Measurements from ENCODE around the gene PSMC4. TPM values are rescaled to one million over a fixed set of nuclear protein-coding genes. Genes with fewer than 3 reads are reported as not detected.
"Not testable (repeated sequence)": the region's sequence is repeated elsewhere in the genome, so short reads cannot be mapped to it uniquely, and the experiment has no call there.

PSMC4 gene
- total RNA-seq, 1 donor from 2014 or later = 162 TPM

DNA sequence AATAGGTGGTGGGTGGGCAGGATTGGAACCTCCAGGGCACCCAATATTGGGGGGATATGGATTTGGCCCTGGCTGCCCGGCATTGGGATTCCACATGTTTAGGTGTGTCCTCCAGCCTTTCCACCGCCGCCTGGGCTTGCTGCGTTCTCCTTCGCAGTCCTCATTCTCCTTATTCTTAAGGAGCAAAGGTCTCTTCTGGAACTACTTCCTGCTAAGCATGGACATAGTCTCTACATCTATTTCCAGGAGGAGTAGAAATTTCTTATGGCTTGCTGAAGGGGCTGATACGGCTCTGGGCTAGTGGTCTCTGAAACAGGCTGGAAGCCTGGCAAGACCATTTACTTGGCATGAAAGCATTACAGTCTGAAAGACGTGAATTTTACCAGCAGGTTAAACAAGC, 27.4 kb upstream of the PSMC4 start:
- intact Hi-C loops (cut with micrococcal nuclease) = no loop called here

- intact Hi-C loops (cut with micrococcal nuclease) = no loop called here
Observed at GRCh38 chr19:39946532-39946931, 24.4 kb upstream of the PSMC4 start.

GRCh38 chr19:39949026-39949747, 21.8 kb upstream of the PSMC4 start:
- intact Hi-C loops (cut with micrococcal nuclease) = no loop called here

GRCh38 chr19:39951065-39951650, 19.8 kb upstream of the PSMC4 start:
- intact Hi-C loops (cut with micrococcal nuclease) = no loop called here

GRCh38 chr19:39951686-39952085, 19.3 kb upstream of the PSMC4 start:
- intact Hi-C loops (cut with micrococcal nuclease) = loop anchor here (2.0 kb wide), 1 partner anchor 15 kb away; no protein-coding TSS in a partner anchor

GRCh38 chr19:39953915-39954314, 17.1 kb upstream of the PSMC4 start:
- intact Hi-C loops (cut with micrococcal nuclease) = loop anchor here (1.0 to 2.0 kb wide), 3 partner anchors 10 to 17 kb away; no protein-coding TSS in a partner anchor

DNA sequence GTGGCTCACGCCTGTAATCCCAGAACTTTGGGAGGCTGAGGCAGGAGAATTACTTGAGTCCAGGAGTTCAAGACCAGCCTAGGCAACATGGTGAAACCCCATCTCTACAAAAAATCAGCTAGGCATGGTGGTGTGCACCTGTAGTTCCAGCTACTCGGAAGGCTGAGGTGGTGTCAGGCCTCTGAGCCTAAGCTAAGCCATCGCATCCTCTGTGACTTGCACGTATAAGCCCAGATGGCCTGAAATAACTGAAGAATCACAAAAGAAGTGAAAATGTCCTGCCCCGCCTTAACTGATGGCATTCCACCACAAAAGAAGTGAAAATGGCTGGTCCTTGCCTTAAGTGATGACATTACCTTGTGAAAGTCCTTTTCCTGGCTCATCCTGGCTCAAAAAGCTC, 13.1 kb upstream of the PSMC4 start:
- intact Hi-C loops (cut with micrococcal nuclease) = not testable (repeated sequence)

- intact Hi-C loops (cut with micrococcal nuclease) = loop anchor here (1.0 kb wide), 1 partner anchor 11 kb away; no protein-coding TSS in a partner anchor
Observed at GRCh38 chr19:39958942-39959341, 12.0 kb upstream of the PSMC4 start.

GRCh38 chr19:39959407-39959806, 11.6 kb upstream of the PSMC4 start:
- intact Hi-C loops (cut with micrococcal nuclease) = loop anchor here (1.0 kb wide), 1 partner anchor 11 kb away; no protein-coding TSS in a partner anchor

DNA sequence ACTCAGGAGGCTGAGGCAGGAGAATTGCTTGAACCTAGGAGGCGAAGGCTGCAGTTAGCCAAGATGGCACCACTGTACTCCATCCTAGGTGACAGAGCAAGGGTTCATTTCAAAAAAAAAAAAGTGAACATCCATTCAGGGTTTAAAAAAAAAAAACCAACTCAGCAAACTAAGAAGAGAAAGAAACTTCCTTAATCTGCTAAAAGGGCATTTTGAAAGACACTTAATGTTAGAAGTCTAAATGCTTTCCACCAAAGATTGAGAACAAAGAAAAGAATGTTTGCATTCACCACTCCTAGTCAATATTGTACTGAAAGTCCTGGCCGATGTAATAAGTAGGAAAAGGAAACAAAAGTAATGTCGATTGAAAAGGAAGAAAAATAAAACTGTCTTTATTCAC, 7.1 kb upstream of the PSMC4 start:
- intact Hi-C loops (cut with micrococcal nuclease) = no loop called here

GRCh38 chr19:39966617-39967016, 4.3 kb upstream of the PSMC4 start:
- intact Hi-C loops (cut with micrococcal nuclease) = no loop called here

- intact Hi-C loops (cut with micrococcal nuclease) = no loop called here
Observed at GRCh38 chr19:39967561-39967960, 3.4 kb upstream of the PSMC4 start.

GRCh38 chr19:39968789-39969188, 2.2 kb upstream of the PSMC4 start:
- intact Hi-C loops (cut with micrococcal nuclease) = no loop called here

DNA sequence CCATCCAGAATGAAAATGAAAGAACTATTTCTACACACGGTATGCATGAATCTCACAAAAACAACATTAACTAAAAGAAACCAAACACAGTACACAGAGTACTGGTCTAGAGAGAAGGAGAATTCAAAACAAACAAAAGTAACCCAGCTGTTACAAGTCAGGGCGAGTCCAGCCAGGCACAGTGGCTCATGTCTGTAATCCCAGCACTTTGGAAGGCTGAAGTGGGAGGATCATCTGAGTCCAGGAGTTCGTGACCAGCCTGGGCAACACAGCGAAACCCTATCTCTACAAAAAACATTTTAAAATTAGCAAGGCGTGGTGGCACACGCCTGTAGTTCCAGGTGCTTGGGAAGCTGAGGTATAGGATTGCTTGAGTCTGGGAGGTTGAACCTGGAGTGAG, 1.7 kb upstream of the PSMC4 start:
- intact Hi-C loops (cut with micrococcal nuclease) = no loop called here

- intact Hi-C loops (cut with micrococcal nuclease) = loop anchor here (1.0 to 5.0 kb wide), 8 partner anchors 11 to 293 kb away; no protein-coding TSS in a partner anchor
Observed at GRCh38 chr19:39969681-39970424, 1.1 kb upstream of the PSMC4 start.

DNA sequence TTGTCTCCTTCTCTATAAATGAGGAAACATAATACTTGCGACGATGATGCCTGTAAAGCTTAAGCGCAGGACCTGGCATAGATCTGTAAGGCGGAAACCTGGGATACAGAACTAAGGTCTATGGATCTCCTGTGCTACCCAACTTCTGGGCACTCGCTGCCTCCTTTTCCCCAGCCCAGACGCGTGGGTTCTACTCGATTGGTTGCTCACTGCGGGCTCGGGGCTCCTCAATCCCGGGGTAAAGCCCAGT, 615 bp upstream of the PSMC4 start:
- intact Hi-C loops (cut with micrococcal nuclease) = loop anchor here (1.0 to 5.0 kb wide), 8 partner anchors 11 to 294 kb away; no protein-coding TSS in a partner anchor

- intact Hi-C loops (cut with micrococcal nuclease) = loop anchor here (1.0 to 5.0 kb wide), 12 partner anchors 25 to 314 kb away; partner anchors contain the start of genes AKT2, FBL, MAP3K10 and ZNF780A
Observed at GRCh38 chr19:39971380-39972035, 543 bp downstream of the PSMC4 start.

GRCh38 chr19:39974377-39975155, 3.6 kb downstream of the PSMC4 start:
- intact Hi-C loops (cut with micrococcal nuclease) = loop anchor here (5.0 kb wide), 1 partner anchor 248 kb away; no protein-coding TSS in a partner anchor

DNA sequence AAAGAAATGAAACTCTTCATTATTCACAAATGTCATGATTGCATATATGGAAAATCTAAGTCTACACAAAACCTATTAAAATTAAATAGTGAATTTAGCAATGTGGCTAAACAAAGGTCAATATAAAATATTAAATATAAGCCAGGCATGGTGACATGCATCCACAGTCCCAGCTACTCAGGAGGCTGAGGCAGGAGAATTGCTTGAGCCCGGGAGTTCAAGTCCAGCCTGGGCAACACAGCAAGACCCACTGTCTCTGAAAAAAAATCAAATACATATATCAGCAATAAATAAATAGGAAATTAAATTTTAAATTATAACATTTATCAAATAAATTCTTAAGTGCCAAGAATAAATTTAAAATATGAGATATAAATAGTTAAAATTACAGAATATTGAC, 11.9 kb downstream of the PSMC4 start:
- intact Hi-C loops (cut with micrococcal nuclease) = no loop called here

DNA sequence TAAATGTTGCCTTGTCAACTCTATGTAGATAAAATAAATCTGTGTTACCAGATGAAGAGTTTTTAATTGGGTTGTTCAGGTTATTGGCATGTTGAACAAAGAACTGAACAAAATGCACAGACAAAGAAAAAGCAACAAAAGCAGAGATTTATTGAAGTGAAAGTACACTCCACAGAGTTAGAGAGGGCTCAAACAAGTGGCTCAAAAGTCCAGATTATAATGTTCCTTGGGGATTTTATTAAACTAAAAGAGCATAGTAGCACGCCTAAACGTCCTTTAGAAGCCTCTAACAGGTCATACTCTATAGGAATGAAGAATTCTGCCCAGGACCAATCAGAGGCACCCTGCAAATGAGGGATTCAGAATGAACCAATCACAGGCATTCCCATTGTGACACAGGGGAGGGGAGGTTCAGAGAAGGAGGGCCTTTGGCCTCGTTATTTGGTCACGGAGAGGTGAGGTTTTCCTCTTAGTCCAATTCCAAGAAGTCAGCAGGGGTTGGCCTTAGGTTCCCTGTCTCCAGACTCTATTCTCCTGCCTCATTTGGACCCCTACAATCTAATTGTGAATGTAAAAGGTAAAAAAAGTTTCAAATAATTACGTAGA, 12.8 kb downstream of the PSMC4 start:
- intact Hi-C loops (cut with micrococcal nuclease) = no loop called here
